NCI-H226 (cell line): ENCODE data around the gene DNAJC4.

Source experiments
- DNase-seq: peaks from one replicate; pipeline ENCODE4 v3.0.0-alpha.2; 2015

The DNAJC4 gene, protein sequence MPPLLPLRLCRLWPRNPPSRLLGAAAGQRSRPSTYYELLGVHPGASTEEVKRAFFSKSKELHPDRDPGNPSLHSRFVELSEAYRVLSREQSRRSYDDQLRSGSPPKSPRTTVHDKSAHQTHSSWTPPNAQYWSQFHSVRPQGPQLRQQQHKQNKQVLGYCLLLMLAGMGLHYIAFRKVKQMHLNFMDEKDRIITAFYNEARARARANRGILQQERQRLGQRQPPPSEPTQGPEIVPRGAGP

DNA sequence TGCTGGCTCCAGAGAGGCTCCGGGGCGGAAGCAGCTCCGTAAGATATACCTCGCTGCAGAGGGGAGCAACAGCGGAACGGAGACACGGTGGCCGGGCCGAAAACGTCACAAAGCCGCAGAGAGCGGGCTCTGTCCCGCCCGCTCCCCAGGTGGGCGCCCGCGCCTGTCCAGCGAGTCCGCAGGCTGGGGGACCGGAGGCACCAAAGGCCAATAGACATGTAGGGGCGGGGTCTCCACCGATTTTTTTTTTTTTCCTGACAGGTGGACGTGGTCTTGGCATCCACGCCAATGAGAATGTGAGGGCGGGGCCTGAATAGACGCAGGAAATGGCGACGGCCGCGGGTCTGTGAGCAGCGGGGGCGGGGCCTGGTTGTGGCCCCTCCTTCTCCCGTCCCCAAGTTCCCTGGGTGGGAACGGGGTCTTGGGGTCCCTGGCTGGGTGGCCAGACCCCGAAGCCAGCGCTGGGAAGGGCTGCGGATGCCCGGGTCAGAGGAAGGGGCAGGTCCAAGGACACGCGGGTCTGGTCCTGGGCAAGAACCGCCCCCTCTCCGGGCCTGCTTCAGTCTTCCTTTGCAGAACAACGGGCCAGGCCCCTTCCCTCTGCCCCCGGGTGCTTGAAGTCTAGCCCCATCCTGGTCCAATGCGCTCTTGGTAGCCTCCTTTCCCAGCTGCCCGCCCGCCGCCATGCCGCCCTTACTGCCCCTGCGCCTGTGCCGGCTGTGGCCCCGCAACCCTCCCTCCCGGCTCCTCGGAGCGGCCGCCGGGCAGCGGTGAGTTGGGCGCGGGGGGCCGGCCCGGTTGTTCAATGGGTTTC lies at the start of gene DNAJC4:
Gene DNAJC4, plus strand, starts transcription at position 378 of the 814 bp plus-strand sequence. Its CDS starts 307 bp downstream, at position 685.
- peak; percentile 86 for DNase-seq

DNA sequence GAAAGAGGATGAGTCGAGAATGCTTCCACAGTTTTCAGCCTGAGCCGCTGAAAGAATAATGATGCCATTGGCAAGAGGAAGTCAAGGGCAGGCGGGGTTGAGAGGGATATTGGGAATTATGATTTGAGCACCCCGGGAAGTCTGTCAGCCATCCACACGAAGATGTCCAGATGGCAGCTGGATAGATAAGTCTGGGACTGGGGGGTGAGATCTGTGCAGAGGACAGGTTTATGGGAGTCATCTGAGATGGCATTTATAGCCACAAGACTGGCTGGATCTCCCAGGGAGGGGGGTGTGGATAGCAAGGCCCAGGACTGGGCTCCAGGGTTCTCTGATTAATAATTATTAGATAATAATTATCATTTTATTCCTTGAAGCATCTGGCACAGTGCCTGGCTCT lies 49.5 kb upstream of the DNAJC4 start:
- no peak for DNase-seq

DNA sequence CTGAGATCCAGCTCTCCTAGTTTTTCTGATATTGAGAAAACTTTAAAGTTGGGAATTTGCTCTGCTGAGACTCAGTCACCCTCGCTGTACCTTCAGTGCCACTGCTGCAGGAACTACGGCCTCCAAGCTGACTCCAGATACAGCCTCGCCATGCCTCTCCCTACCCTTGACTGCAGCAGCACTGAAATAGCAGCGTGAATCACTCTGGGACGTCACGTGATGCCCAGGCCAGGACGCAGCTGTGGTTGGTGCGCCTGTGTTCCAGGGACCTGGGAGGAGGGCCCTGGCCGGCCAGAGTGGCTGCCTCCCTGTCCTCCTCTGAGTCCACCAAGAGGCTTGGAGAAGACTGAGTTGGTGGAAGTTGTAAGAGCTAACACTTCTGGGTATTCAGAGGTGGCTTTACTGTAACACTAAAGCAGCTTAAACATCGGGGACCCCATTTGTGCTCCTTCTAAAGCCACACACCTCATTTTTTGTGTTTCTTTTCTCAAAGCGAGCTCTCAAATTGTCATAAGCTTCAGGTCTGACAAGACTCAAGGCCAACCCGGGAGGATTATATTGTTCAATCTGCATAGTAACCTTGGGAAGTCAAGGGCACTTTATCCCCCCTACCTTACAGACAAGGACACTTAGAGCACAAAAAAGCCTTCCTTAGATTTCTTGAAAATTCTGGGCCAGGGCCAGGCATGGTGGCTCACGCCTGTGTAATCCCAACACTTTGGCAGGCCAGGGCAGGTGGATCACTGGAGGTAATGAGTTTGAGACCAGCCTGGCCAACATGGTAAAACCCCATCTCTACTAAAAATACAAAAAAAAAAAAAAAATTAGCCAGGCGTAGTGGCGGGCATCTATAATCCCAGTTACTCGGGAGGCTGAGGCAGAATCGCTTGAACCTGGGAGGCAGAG lies 48.6 kb upstream of the DNAJC4 start:
- DNase-seq: peak; percentile 78

DNA sequence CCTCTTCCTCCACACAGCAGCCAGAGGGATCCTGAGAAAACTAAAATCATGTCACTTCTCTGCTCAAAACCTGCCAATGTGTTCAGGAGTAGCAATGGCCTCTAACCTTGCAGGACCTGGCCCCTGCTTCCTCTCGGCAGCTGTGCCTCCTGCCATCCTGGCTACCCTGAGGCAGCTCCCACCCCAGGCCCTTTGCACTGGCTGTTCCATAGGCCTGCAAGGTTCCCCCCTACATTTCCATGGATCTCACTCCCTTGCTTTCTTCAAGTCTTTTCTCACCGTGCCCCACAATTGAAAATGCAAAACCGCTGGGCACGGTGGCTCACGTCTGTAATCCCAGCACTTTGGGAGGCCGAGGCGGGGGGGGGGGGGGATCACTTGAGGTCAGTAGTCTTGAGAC lies 46.5 kb upstream of the DNAJC4 start:
- no peak for DNase-seq

DNA sequence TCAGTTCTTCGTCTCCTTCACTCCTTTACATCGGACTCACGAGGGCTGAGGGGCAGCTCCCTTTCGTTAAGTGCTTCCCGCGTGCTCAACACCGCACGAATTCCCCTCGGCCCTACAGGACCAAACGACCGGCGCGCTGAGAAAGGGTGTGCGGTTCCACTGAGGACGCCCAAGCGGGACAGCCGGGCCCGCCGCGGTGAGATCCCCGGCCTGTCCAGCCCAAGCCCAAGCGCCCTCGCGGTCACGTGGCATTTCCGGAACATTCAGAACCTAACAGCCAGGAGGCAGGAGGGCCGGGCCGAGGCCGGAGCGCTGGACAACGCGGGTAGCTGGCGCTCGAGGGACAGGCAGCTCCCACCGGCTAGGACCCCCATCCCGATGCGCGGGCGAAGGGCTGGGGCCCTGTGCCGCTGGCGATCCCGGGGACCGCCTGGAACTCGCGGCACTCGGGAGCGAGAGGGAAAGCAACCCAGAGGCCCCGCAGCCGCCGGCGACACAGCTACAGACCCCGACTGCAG lies 45.1 kb upstream of the DNAJC4 start:
- DNase-seq: peak; percentile 86

DNA sequence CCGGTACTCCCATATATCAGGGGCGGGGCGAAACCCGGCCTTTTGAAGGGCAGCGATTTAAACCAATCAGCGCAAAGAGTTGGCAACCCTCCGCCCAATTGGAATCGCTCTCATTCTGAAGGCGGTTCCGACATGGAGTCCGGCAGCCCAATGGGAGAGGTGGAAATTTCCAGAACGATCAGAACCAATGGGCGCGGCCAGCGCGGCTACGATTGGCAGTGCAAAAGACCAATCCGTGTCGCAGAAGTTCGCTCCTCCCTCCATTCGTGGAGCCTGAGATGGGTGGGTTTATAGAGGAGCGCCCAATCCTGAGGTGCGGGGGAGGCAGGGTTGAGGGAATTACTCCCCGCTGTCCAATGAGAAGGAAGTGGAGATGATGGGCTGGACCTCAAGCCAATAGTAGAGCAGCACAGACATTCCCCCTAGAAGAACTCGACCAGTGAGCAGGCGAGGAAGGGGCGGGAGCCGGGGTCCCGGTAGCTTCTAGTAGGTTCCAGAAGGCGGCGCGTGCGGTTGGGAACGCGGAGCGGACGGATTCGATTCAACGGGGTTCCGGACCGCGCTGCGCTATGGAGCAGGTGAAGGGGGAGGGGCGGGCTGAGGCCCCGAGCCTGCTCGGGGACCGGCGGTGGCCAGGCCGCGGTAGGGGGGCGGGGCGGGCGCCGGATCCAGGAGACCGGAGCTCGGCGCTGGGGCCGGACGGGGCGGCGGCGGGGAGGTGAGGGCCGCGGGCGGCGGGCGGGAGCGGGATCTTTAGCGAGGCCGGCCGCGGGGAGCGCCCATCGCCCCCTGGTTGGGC lies 44.5 kb upstream of the DNAJC4 start, which contains the start of gene STIP1:
Gene STIP1, plus strand, starts transcription at position 479 of the 799 bp plus-strand sequence. Its CDS starts 91 bp downstream, at position 570.
- DNase-seq: peak; percentile 100

DNA sequence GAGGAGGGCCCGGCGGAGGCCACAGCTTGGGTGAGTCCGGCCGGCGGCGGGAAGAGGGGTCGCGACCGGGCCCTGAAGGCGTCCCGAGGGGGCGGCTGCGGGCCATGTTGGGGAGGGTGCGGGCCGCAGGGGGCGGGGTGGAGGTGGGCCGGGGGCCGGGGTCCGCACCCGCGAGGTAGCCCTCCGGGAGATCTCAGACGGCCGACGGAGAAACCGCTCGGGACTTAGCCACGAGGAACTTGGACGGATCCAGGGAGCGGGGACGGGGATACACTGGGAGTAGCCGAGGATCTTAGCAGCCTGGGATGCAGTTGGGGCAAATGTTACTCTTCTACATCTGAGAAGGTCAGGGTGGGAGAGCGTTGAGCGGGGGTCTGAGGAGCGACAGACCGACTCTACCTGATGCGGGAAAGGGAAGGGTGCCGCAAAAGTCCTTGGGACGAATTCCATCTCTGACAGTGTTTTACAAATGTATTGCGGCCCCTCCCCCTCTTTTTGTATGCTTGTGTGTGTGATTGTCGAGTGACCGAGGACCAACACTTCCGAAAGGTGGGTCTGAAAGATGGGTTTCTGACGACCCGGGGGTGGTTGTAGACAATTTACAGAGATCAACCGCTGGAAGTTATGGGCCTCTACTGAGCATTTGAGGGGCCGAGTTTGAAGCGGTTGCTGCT lies 43.7 kb upstream of the DNAJC4 start:
- DNase-seq: no peak

DNA sequence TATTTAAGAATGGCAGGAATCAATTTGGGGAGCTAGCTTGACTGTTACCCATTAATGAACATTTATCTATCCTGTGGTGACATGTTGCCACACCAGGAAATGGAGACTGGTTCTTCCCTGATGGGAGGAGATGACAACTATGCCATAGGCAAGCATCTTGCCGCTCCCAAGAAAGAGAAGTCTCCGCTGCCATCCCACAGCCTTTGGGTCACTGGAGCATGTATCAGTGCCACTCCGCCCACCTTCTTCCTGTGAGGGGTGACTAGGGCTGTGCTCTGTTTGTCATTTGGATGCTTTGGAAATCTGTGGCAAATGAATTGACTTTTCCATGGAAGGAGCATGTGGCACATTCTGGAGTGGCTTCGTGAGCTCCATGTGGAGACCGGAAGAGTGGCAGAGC lies 37.9 kb upstream of the DNAJC4 start:
- no peak for DNase-seq

DNA sequence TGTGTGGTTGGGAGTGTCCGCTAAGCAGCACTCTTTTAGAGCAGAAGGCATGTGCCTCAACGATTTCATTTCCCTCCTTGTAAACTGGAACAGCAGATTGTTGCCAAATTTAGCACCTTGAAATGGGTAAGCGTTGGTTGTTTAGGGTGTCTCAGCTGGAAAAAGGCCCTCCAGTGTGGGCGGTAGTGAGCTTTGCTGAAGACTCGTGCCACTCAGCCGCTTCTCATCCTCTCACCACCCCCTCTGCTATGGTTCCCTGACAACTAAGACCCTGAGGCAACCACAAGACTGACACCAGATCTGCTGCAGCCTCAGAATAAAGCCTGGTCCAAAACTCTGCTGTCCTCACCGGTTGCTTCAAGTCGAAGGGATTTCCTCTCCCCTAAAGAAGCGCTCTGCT lies 33.7 kb upstream of the DNAJC4 start:
- no peak for DNase-seq

DNA sequence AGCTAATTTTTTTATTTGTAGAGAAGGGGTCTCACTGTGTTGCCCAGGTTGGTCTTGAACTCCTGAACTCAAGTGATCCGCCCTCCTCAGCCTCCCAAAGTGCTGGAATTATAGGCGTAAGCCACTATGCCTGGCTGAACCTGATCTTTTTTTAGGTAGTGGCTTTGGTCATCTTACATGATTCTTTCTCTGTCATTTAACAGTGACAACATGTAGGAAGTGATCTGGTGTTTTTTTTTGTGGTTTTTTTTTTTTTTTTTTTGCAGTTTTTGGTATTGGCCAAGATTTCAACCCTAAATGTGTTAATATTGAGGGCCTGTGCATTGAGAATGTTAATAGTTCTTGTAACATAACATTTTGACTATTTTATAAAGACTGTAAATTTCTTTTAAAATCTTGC lies 31.8 kb upstream of the DNAJC4 start:
- DNase-seq: no peak

DNA sequence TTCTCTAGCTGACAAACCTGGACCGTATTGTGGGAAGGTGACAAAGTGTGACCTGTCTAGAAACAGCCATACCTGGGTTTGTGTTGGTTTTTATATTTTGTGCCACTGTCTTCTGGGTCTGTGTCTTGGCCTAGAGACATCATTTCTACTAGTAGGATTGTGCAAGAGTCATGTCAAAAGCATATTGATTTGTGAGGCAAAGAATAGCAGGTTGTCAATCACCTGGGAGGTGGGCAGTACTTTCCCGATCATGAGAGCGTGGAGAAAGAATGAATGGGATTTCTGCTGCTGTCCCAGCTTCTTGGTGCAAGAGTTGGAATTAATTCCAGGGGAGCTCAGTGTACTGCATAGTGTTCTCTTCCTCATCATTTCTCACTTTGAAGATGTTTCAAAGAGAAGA lies 28.8 kb upstream of the DNAJC4 start:
- no peak for DNase-seq

DNA sequence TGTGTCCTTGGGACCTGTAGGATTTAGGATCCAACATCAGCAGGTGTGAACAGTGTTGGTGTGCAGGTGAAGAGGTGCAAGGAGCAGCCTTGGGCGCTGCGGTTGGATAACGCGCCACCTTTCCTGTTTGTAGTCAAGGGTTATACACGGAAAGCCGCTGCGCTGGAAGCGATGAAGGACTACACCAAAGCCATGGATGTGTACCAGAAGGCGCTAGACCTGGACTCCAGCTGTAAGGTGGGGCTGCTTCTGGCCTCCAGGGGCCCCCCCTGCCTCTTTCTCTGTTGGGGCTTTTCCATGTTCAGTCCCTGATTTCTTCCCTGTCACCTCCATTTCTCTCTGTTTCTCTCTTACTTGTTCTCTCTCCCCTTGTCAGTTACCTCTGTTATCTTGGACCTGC lies 27.4 kb upstream of the DNAJC4 start:
- no peak for DNase-seq

DNA sequence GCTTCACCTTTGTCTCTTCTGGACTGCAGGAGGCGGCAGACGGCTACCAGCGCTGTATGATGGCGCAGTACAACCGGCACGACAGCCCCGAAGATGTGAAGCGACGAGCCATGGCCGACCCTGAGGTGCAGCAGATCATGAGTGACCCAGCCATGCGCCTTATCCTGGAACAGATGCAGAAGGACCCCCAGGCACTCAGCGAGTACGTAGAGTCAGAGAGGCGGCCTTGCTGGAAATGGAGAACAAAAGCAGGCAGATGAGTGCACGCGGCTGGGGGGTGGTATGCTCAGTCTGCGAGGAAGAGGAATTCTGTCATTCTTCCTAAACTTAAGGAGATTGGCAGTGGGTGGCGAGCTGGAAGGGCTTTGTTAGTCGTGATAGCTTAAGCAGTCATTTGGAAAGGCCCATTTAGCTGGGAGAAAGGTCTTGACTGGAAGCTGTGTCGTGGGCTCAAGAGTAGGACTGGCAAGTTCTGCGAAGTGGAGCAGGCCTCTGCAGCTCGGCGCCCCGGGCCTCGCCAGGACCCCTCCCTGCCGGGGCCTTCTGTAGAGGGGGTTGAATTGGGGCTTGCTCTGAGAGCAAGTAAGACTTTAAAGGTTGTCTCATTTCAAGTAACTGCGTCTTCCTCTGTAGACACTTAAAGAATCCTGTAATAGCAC lies 26.8 kb upstream of the DNAJC4 start:
- no peak for DNase-seq

DNA sequence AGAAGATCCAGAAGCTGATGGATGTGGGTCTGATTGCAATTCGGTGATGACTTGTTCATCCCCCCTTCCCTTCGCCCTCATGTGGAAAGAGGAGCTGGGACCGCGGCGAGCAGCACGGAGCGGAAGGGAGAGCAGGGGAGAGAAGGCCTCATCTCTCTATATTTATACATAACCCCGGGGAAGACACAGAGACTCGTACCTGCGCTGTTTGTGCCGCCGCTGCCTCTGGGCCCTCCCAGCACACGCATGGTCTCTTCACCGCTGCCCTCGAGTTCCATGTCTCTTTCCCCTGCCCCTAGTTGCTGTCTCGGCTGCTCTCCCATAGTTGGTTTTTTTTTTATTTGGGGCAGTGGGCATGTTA lies 26.3 kb upstream of the DNAJC4 start:
- DNase-seq: no peak

DNA sequence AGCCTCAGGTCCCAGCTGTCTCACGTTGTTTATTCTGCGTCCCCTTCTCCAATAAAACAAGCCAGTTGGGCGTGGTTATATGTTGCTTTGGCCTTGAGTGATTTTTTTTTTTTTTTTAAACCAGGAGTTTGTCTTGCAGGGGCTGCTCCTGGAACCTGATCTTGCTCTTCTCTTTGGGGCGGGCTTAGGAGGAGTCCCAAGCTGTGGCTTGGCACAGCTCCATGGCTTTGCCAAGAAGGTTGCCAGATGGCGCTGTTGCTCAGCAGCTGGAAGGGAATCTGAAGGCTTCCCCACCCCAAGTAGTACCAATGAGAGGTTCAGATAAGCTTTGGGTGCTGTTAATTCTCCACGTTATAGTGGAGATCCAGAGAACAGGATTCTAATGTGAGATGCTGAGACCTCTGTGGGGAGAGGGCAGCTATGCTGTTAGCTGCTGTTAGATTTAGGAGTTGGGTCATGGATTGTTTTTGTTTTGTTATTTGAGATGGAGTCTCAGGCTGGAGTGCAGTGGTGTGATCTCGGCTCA lies 25.8 kb upstream of the DNAJC4 start:
- DNase-seq: peak; percentile 87

DNA sequence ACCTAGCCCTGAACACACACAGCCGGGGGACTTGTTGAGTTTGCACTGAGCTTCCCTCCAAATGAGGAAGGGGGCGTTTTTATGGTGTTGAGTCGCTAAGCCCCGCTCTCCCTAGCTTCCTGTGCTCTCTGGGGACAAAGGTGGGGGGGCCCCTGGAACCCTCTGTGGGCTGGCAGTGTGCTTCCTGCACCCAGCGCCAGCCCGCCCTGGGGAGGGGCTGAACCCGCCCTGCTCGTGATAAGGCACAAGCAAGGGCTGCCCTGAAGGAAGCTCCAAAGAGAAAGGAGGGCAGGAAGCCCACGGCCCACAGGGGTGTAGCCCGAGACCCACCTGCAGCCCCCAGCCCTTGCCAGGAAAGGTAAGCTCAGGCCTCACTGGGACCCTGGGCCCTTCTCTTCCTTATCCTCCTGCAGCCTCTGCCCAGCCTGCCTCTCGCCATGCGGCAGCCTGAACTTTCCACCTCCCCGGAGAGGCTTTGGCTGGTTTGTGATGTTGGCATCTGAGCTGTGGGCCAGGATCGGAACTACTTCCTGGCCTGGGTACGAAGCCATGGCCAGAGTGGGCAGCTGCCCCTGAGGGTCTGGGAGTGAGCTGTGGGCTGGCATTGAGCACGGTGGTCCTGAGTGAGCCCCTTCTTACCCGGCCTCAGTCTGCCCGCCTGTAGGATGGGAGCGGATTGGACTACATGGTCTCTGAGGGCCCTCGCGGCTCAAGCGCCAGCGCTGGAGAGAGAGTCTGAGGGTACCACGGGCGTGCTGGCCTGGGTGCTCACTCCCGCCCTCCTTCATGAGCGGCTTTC lies 23.7 kb upstream of the DNAJC4 start, which contains the start of gene FERMT3:
Gene FERMT3, plus strand, starts transcription at position 265 of the 799 bp plus-strand sequence. CDS start 644 bp downstream, outside the sequence.
- no peak for DNase-seq

DNA sequence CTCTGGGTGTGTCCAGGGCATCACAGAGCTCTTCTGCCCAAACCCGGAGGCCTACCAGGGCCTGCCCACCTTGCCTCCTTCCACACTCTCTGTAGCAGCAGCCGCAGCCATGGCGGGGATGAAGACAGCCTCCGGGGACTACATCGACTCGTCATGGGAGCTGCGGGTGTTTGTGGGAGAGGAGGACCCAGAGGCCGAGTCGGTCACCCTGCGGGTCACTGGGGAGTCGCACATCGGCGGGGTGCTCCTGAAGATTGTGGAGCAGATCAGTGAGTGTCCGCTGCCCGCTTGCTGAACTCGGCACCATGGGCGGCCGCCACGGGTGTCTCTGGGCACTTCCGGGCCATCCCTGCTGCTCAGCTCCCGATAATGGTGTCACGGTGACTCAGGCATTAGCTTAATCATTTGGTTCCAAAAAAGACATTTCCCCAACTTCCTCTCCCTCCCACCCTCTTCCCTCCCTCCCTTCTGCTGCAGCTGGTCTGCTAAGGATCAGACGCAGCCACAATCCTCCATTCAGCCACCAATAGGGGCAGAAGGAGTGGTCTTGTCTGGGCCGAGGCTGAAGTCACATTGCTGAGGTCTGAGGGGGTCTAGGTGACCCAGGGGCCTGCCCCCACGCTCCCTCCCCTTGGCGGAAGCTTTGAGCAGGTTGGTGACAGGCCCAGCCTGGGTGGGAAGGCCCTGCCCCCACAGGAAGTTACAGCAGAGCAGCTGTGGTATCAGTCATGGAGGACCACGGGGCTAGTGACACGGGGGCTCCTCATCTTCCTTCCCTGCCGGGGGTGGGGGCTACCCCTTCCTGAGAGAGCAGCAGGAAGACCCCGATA lies 22.9 kb upstream of the DNAJC4 start:
- no peak for DNase-seq

DNA sequence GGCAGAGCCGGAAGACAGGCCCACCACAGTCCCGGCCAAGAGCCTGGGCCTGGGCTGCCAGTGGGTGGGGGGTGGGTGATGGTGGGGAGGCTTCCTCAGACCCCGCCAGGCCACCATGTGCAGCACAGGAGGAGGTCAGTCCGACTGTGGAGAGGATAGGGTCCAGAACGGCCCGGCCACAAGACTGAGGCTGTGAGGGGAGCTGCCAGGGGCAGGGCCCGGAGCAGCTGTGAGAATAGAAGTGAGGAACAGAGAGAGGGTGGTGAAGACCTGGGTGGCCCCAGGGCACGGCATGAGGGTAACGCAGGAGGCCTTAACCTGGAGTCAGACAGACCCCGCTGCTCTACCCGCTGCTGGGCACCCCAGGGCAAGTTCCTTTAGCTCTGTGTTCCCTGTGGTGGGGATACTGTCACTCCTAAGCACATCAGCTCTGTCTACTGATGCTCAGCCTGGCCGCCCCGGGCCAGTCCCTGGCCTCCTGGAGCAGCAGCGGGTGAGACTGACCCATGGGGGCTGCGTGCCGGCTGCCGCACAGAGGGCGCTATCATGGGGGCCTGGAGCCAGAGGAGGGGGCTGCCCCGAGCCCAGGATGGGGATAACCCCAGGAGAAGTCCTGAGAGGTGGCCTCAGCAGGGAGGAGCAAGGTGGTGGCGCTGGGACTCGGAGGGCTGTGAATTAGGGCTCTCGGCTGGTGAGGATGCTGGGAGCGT lies 22.1 kb upstream of the DNAJC4 start:
- DNase-seq: no peak
